Smooth muscle cell of the pulmonary artery (primary cell): ENCODE data around the gene NOLC1. TPM values are rescaled to one million over a fixed set of nuclear protein-coding genes. Genes with fewer than 3 reads are reported as not detected.

Source experiments
- total RNA-seq: library from RNA; depleted of rRNA; stranded (reverse); fragments of >200 nt; gene quantifications from 2 replicates; pipeline ENCODE4 v1.2.3, GENCODE V29; 2014

The NOLC1 gene
- 20.2 and 28.0 TPM in 2 replicates for total RNA-seq

GRCh38 chr10:102151774-102152544, at the start of gene NOLC1:
TSS of gene NOLC1 (plus strand) at chr10:102152389. CDS start at chr10:102152411, 22 bp downstream.

GRCh38 chr10:102120142-102120990, 31.8 kb upstream of the NOLC1 start, which contains the start of gene LDB1:
TSS of gene LDB1 (minus strand) at chr10:102120368. CDS start at chr10:102120110, 258 bp downstream.

GRCh38 chr10:102132563-102133372, 19.4 kb upstream of the NOLC1 start, which contains the start of gene PPRC1:
TSS of gene PPRC1 (plus strand) at chr10:102133040. CDS start at chr10:102133069, 29 bp downstream.

Other genes starting within 250 kb of the NOLC1 start
- gene ARMH3, start 96.2 kb upstream of the NOLC1 start, total RNA-seq, result 11.2 and 11.7 TPM in 2 replicates
- 31.1 and 34.6 TPM in 2 replicates for gene HPS6, start 87.0 kb upstream of the NOLC1 start, total RNA-seq
- 43.3 and 48.1 TPM in 2 replicates for gene LDB1, start 32.0 kb upstream of the NOLC1 start, total RNA-seq
- gene PPRC1, start 19.3 kb upstream of the NOLC1 start, total RNA-seq, result 13.3 and 20.9 TPM in 2 replicates
- gene ELOVL3, start 73.9 kb downstream of the NOLC1 start, total RNA-seq, result 0.13 and 0.20 TPM in 2 replicates
- 0.13 and 0.23 TPM in 2 replicates for gene PITX3, start 89.1 kb downstream of the NOLC1 start, total RNA-seq
- gene GBF1, start 93.1 kb downstream of the NOLC1 start, total RNA-seq, result 50.8 and 56.1 TPM in 2 replicates
- gene NFKB2, start 243.3 kb downstream of the NOLC1 start, total RNA-seq, result 23.0 and 37.6 TPM in 2 replicates